BLaER1 treated with 17β-estradiol and CSF1 and Interleukin-3, amounts not matched to agents 10 nM and 100 nM (cell line): ENCODE measurements around the gene ELMO1.

ENCODE experiments used
- H3K27ac ChIP-seq, 11 experiments: shearing (Covaris generic); formaldehyde crosslinking; 2 replicates each; pipeline ENCODE4 v1.8.1; 2022
- H3K27me3 ChIP-seq, 11 experiments: shearing (Covaris generic); formaldehyde crosslinking; 2 replicates each; pipeline ENCODE4 v1.8.1; 2022
- H3K36me3 ChIP-seq, 11 experiments: shearing (Covaris generic); formaldehyde crosslinking; 2 replicates each; pipeline ENCODE4 v1.8.1; 2022
- H3K4me1 ChIP-seq, 10 experiments: shearing (Covaris generic); formaldehyde crosslinking; 2 replicates each; pipeline ENCODE4 v1.8.1; 2022
- H3K4me2 ChIP-seq, 11 experiments: shearing (Covaris generic); formaldehyde crosslinking; 2 replicates each; pipeline ENCODE4 v1.8.1; 2022
- H3K4me3 ChIP-seq, 10 experiments: shearing (Covaris generic); formaldehyde crosslinking; 2 replicates each; pipeline ENCODE4 v1.8.1; 2022
- H3K9ac ChIP-seq, 11 experiments: shearing (Covaris generic); formaldehyde crosslinking; 2 replicates each; pipeline ENCODE4 v1.8.1; 2022
- H3K9me3 ChIP-seq, 11 experiments: shearing (Covaris generic); formaldehyde crosslinking; replicated peaks in 1 of 11; 2 replicates each; pipeline ENCODE4 v1.8.1; 2022
- H4K20me1 ChIP-seq, 11 experiments: shearing (Covaris generic); formaldehyde crosslinking; 2 replicates each; pipeline ENCODE4 v1.8.1; 2022
- Cebpa-rat ChIP-seq, 11 experiments: shearing (Covaris generic); IDR thresholded peaks; 2 replicates each; pipeline ENCODE4 v1.8.1; 2022

The ELMO1 gene

GRCh38 chr7:36854652-36855051 is 594.0 kb downstream of the ELMO1 start:
- no peak for TF ChIP-seq Cebpa-rat (IDR thresholded peaks at IDR 0.05)
- H3K9me3 ChIP-seq: peaks cover 0 to 4% (median 0%) of the 10 kb centered on the region in 11 experiments; a peak in 1 of 22 replicates

DNA sequence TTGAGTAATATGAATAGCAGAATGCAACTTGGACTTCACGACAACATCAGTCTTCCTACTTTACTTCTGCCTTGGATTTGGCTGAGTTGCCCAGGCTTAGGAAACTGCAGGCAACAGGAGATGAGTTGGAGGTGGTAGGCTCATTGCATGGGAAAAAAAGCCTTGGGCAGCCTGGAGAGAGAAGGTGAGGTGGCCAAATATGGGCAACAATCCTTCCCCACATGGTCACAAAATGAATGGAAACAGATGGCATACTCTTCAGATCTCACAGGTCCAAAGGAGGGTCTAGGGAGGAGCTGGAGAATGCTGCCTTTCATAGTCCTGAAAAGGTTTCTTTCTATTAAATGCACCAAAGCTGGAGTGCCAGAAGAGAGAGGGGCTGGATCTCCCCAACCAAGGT is 595.7 kb downstream of the ELMO1 start:
- Histone ChIP-seq H3K27me3 (no peaks in the 10 kb centered on the region), H3K4me3 (no peak overlapping the region), H3K4me2 (peak overlapping the region in 1 of 11 experiments; percentile 3; a peak in 2 of 22 replicates), H3K9me3 (peaks cover 8 to 20% (median 12%) of the 10 kb centered on the region in 11 experiments), H3K4me1 (peaks cover 0 to 19% (median 6%) of the 10 kb centered on the region in 10 experiments; a peak in 10 of 20 replicates), H3K9ac (no peak overlapping the region), H3K36me3 (peaks cover 40 to 52% (median 45%) of the 10 kb centered on the region in 11 experiments), H4K20me1 (no peaks in the 10 kb centered on the region), H3K27ac (no peak overlapping the region)
- no peak for TF ChIP-seq Cebpa-rat (IDR thresholded peaks at IDR 0.05)

More at GRCh38 chr7:36854652-36855051, 594.0 kb downstream of the ELMO1 start:
- H3K4me2 ChIP-seq: no peak overlapping the region
- H3K9ac ChIP-seq: no peak overlapping the region
- peaks cover 44 to 69% (median 61%) of the 10 kb centered on the region in 11 experiments for H3K36me3 ChIP-seq
- H3K27ac ChIP-seq: no peak overlapping the region
- peaks cover 0 to 19% (median 6%) of the 10 kb centered on the region in 10 experiments; a peak in 10 of 20 replicates for H3K4me1 ChIP-seq
- no peaks in the 10 kb centered on the region for H4K20me1 ChIP-seq
- no peaks in the 10 kb centered on the region for H3K27me3 ChIP-seq
- no peak overlapping the region for H3K4me3 ChIP-seq

DNA sequence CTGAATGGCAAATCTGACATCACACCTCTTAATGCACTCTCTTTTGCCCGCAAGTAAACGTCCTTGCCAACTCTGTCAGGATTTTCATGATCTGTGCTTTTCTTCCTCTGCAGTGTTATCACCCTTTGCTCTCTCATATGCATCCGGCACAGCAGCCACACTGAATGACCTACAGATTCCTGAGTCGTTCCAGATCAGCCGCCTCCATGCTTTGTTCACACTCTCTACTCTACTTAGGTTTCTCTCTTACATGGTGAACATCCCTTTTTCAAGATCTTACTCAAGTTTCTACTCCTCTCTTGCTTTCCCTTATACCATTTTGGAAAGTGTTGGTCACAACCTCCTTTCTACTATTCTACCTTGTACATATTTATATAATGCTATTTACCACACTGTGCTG is 596.6 kb downstream of the ELMO1 start:
- H3K27me3 ChIP-seq: no peaks in the 10 kb centered on the region
- no peak overlapping the region for H3K4me3 ChIP-seq
- H3K4me1 ChIP-seq: peaks cover 0 to 19% (median 6%) of the 10 kb centered on the region in 10 experiments; a peak in 10 of 20 replicates
- no peak overlapping the region for H3K27ac ChIP-seq
- TF ChIP-seq Cebpa-rat (IDR thresholded peaks at IDR 0.05): no peak
- H3K36me3 ChIP-seq: peaks cover 32 to 47% (median 42%) of the 10 kb centered on the region in 11 experiments
- peak overlapping the region in 5 of 11 experiments; percentile 8 to 41 (median 11); a peak in 5 of 22 replicates for H3K4me2 ChIP-seq
- peaks cover 17 to 29% (median 19%) of the 10 kb centered on the region in 11 experiments for H3K9me3 ChIP-seq
- H3K9ac ChIP-seq: no peak overlapping the region
- no peaks in the 10 kb centered on the region for H4K20me1 ChIP-seq

- Histone ChIP-seq H3K9me3 (peaks cover 17 to 36% (median 22%) of the 10 kb centered on the region in 11 experiments), H3K4me3 (no peak overlapping the region), H3K4me1 (peaks cover 0 to 19% (median 6%) of the 10 kb centered on the region in 10 experiments; a peak in 10 of 20 replicates), H4K20me1 (no peaks in the 10 kb centered on the region), H3K9ac (no peak overlapping the region), H3K36me3 (peaks cover 28 to 40% (median 37%) of the 10 kb centered on the region in 11 experiments), H3K27ac (no peak overlapping the region), H3K4me2 (peak overlapping the region in 5 of 11 experiments; percentile 8 to 41 (median 11); a peak in 5 of 22 replicates), H3K27me3 (no peaks in the 10 kb centered on the region)
- no peak for TF ChIP-seq Cebpa-rat (IDR thresholded peaks at IDR 0.05)
Observed at GRCh38 chr7:36851382-36851781, 597.3 kb downstream of the ELMO1 start.

GRCh38 chr7:36847946-36848345 is 600.7 kb downstream of the ELMO1 start:
- H3K4me2 ChIP-seq: no peak overlapping the region
- H3K27ac ChIP-seq: no peak overlapping the region
- no peaks in the 10 kb centered on the region for H3K27me3 ChIP-seq
- no peak for TF ChIP-seq Cebpa-rat (IDR thresholded peaks at IDR 0.05)
- no peak overlapping the region for H3K4me3 ChIP-seq
- H4K20me1 ChIP-seq: no peaks in the 10 kb centered on the region
- H3K4me1 ChIP-seq: peaks cover 0 to 19% (median 15%) of the 10 kb centered on the region in 10 experiments; a peak in 11 of 20 replicates
- H3K36me3 ChIP-seq: peaks cover 0 to 6% (median 3%) of the 10 kb centered on the region in 11 experiments; a peak in 9 of 22 replicates
- no peak overlapping the region for H3K9ac ChIP-seq
- H3K9me3 ChIP-seq: peaks cover 17 to 43% (median 26%) of the 10 kb centered on the region in 11 experiments

- Histone ChIP-seq H4K20me1 (no peaks in the 10 kb centered on the region), H3K4me2 (peak overlapping the region in 3 of 11 experiments; percentile 3 to 62 (median 19); a peak in 5 of 22 replicates)
- no peak for TF ChIP-seq Cebpa-rat (IDR thresholded peaks at IDR 0.05)
Observed at GRCh38 chr7:36844374-36844773, 604.3 kb downstream of the ELMO1 start.

DNA sequence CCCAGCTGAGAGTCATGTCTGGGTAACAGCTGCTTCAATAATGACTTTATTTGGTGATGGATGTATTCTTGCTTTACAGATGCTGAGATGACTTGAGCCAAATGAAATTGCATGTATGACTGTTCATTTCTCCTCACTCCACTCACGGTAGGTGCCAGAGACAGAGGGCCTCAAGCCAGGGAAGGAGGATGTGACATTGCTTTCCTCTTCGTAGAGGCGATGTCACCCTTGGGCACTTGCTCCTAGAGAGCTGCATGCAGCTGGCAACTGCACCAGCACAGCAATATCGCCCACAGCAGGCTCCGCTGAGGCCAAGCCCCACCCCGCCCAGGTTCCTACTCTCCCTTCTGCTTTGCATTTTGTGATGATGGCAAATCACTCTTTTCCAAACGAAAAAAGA is 607.8 kb downstream of the ELMO1 start:
- no peak for TF ChIP-seq Cebpa-rat (IDR thresholded peaks at IDR 0.05)
- no peaks in the 10 kb centered on the region for H4K20me1 ChIP-seq
- H3K27me3 ChIP-seq: no peaks in the 10 kb centered on the region
- no peak overlapping the region for H3K27ac ChIP-seq
- H3K4me1 ChIP-seq: peaks cover 0 to 10% (median 4%) of the 10 kb centered on the region in 10 experiments; a peak in 6 of 20 replicates
- H3K9me3 ChIP-seq: peaks cover 0 to 7% (median 3%) of the 10 kb centered on the region in 11 experiments; a peak in 4 of 22 replicates
- H3K9ac ChIP-seq: no peak overlapping the region
- H3K4me2 ChIP-seq: no peak overlapping the region
- H3K4me3 ChIP-seq: no peak overlapping the region
- H3K36me3 ChIP-seq: no peaks in the 10 kb centered on the region

More at GRCh38 chr7:36844374-36844773, 604.3 kb downstream of the ELMO1 start:
- Histone ChIP-seq H3K27me3 (no peaks in the 10 kb centered on the region), H3K27ac (no peak overlapping the region), H3K9ac (no peak overlapping the region), H3K9me3 (peaks cover 17 to 38% (median 26%) of the 10 kb centered on the region in 11 experiments), H3K36me3 (no peaks in the 10 kb centered on the region; a peak in 1 of 22 replicates), H3K4me3 (no peak overlapping the region), H3K4me1 (peaks cover 0 to 10% (median 4%) of the 10 kb centered on the region in 10 experiments; a peak in 6 of 20 replicates)

DNA sequence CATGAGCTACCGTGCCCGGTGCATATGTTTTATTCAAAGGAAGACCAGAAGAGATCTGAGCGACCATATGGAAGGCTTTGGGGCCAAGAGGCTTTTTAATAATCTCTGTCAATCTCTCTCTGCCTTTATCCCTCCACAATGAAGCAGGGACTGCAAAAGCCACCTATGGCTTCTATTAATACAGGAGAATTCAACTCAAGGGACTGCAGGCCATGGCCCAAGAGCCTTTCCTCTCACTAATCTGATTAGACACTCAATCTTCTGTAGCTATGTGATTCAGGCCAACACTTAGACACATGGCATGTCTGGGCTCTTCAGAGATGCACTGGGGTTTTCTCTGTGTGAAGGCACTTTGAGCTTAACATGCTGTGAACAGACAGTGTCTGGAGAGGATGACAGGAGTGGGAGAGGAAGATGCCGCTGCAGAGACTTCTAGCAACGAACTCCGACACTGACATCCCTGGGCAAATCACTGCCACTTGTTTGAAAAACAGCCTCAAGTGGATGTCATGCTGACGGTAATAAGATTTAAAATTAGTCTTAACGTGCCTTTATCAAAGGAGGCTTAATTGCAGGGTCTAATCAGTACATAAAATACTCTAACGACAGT is 609.9 kb downstream of the ELMO1 start:
- H3K9ac ChIP-seq: no peak overlapping the region
- TF ChIP-seq Cebpa-rat (IDR thresholded peaks at IDR 0.05): no peak
- no peaks in the 10 kb centered on the region for H3K27me3 ChIP-seq
- no peak overlapping the region for H3K4me2 ChIP-seq
- H3K9me3 ChIP-seq: 0 out of 22 replicates have a peak, but pooled peaks cover 0 to 4% (median 0%) of the 10 kb centered on the region in 11 experiments
- no peaks in the 10 kb centered on the region for H4K20me1 ChIP-seq
- H3K27ac ChIP-seq: no peak overlapping the region
- H3K4me1 ChIP-seq: peaks cover 0 to 3% (median 0%) of the 10 kb centered on the region in 10 experiments; a peak in 1 of 20 replicates
- H3K4me3 ChIP-seq: no peak overlapping the region
- no peaks in the 10 kb centered on the region for H3K36me3 ChIP-seq

GRCh38 chr7:36831049-36831448 is 617.6 kb downstream of the ELMO1 start:
- no peaks in the 10 kb centered on the region for H4K20me1 ChIP-seq
- no peak for TF ChIP-seq Cebpa-rat (IDR thresholded peaks at IDR 0.05)
- H3K4me3 ChIP-seq: no peak overlapping the region
- H3K4me2 ChIP-seq: no peak overlapping the region
- H3K27me3 ChIP-seq: no peaks in the 10 kb centered on the region
- H3K9me3 ChIP-seq: peaks cover 0 to 7% (median 3%) of the 10 kb centered on the region in 11 experiments; a peak in 7 of 22 replicates
- H3K27ac ChIP-seq: no peak overlapping the region
- H3K4me1 ChIP-seq: no peaks in the 10 kb centered on the region
- H3K36me3 ChIP-seq: no peaks in the 10 kb centered on the region
- H3K9ac ChIP-seq: no peak overlapping the region
